ENCODE data around the gene MAPK1.
"Not testable (repeated sequence)": the region's sequence is repeated elsewhere in the genome, so short reads cannot be mapped to it uniquely, and the experiment has no call there.

Gene MAPK1

DNA sequence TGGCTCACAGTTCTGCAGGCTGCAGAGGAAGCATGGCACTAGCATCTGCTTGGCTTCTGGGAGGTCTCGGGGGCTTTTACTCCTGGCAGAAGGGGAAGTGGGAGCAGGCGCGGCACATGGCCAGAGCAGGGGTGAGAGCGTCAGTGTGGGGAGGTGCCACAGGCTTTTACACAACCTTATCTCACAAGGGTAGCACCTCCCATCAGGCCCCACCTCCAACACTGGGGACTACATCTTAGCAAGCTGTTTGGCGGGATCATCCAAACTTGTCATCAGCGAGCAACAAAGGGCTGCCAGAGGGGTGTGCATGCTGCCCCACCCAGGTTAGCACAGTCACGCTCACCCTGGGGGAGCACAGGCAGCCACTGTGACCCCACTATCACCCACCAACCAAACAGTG lies 112.9 kb downstream of the MAPK1 start:
- DNase-seq (ENCODE audit: low read depth) = no peak

DNA sequence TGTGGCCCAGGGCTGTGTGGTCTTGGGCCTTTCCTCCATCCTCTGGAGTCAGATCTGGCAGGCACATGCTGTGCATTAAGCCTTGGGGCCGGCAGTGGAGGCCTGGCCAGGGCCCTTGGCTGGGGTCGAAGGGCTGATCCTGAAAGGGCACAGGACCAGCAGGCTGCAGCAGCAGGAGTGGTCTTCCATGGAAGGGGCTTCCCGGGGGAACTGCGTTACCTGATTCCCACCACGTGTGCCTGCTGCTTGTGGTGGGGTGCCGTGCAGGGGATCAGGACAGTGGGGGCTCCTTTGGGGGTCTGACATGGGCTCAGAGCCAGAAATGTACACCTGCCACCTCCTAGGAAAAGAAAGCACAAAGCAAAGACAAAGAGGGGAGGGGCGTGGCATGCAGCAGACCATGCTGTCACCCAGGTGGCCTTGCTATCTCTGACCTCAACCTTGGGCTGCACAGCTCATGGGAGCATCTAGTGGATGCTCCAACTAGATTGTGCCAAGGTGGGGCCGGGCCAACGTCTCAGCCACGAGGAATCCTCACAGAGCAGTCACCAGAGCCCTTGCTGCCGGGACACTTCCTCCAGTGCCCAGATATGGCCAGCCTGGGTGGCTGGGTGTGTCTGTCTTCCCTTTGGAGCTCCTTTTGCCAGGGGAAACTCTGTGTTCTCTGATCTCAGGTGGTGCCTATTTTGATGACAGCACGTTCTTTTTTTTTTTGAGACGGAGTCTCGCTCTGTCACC lies 113.9 kb downstream of the MAPK1 start:
- DNase-seq (ENCODE audit: low read depth) = no peak

DNA sequence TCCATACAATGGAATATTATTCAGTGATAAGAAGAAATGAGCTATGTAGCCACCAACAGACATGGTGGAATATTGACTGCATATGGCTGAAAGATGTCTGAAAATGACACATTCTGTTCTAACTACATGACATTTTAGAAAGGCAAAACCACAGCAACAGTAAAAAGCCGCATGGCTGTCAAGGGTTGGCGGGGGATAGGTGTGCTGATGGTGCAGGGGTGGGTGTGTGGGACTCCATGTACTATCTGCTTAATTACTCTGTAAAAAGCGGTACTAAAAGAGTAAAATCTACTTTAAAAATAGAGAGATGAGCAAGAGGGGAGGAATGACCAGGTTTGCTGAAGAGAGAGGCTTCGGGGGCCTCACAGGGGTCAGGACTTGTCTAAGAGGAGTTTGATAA lies 115.2 kb downstream of the MAPK1 start:
- no peak for DNase-seq (ENCODE audit: low read depth)

DNA sequence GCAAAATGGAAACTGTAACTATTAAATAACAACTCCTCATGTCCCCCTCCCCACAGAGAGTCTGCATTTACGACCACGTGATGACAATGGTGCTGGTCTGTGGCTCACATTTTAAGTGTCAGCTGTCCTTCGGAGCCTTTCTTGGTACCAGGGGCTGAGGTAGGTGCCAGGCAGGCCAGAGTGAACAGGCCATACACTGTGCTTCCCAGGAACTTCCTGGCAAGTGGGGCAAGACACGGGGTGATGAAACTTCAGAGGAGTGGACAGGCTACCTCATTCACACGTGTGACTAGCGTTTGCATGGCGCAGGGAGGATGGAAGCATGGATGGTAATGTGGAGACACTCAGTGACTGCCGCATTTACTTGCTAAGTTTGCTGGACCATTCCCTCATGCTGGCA lies 121.5 kb downstream of the MAPK1 start:
- DNase-seq (ENCODE audit: low read depth) = no peak

DNA sequence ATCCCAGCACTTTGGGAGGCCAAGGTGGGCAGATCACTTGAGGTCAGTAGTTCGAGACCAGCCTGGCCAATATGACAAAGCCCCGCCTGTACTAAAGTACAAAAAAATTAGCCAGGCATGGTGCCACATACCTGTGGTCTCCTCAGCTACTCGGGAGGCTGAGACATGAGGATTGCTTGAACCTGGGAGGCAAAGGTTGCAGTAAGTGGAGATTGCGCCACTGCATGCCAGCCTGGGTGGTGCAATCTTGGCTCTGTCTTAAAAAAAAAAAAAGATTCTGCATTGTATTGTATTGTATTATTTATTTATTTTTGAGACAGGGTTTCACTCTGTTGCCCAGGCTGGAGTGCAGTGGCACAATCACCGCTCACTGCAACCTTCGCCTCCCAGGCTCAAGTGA lies 122.5 kb downstream of the MAPK1 start:
- not testable (repeated sequence) for DNase-seq (ENCODE audit: low read depth)

DNA sequence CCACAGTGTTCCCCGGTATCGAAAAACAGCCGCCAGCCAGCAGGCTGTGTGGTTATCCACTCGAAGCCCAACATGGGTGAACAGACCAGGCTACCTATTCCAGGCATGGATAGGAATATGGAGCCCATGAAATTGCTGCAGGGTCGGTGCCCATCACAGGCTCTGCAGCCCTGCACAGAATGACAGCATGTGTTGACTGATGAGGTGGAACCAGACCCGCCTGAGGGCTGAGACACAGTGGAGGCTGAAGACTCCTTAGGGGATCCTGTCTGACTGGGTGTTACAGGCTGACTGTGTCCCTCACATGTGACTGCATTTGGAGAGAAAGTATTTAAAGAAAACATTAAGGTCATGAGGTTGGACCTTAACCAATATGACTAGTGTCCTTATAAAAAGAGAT lies 125.7 kb downstream of the MAPK1 start:
- DNase-seq (ENCODE audit: low read depth) = no peak

DNA sequence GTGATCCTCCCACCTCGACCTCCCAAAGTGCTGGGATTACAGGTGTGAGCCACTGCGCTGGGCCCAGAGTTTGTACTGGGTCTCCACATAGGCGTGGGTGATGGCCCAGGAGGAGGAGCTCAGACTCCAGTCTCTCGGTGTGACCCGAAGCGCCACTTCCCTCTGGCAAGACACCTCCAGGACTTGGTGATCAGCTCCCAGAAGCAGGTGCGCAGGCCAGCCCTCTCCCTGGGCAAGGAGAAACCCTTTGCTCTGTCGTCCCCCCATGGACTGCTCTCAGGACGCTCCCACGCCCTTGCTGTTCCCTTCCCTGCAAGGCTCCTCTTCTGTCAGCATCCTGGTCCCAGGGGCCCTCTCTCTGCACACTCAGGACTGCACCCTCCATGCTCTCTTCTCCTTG lies 126.4 kb downstream of the MAPK1 start:
- no peak for DNase-seq (ENCODE audit: low read depth)

DNA sequence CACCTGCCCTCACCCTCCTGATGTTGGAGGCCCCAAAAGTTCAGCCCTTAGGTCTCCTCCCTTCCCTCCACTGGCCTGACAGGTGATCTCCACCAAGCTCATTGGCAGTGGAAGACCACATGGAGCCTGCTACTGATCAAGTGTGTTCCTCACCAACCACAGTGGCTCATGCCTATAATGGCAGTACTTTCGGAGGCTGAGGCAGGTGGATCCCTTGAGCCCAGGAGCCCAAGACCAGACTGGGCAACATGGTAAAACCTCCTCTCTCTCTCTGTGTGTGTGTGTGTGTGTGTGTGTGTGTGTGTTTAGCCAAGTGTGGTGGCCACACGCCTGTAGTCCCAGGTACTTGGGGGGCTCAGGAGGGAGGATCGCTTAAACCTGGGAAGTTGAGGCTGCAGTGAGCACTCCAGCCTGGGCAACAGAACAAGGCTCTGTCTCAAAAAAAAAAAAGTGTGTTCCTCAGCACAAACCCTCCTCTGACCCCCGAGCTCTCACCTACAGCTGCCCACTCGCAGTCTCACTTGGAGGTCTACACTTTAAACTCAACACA lies 127.5 kb downstream of the MAPK1 start:
- DNase-seq (ENCODE audit: low read depth) = no peak

DNA sequence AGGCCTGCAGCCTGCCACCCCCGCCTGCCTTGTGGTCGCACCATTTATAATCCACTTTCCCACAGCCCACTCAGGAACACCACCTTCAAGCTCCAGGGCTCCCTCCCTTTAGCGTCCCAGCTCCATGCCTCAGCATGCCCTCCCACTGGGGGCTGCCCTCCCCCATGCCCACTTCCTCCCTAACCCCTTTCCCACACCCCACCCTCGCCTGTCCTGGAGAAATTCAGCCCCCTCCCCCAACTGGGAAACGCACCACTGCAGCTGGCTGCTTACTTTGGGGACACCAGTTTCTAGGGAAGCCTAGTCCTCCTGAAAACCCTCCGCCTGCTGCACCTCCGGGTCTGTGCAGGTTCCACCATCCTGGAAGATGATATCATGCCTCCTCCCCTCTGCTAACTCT lies 128.5 kb downstream of the MAPK1 start:
- no peak for DNase-seq (ENCODE audit: low read depth)

DNA sequence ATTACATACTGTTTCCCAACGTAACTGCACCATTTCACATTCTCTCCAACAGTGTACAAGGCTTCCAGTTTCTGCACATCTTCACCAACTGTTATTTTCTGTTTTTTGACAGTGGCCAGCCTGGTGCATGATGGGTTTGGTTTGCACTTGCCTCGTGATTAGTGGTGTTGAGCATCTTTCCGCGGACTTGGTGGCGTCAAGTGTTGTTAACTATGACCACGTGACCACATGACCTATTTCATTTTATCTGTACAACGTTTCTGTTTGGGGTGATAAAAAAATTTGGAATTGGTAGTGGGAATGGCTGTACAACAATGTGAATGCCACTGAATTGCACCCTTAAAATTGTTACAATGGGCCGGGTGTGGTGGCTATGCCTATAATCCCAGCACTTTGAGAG lies 129.4 kb downstream of the MAPK1 start:
- DNase-seq (ENCODE audit: low read depth) = no peak

DNA sequence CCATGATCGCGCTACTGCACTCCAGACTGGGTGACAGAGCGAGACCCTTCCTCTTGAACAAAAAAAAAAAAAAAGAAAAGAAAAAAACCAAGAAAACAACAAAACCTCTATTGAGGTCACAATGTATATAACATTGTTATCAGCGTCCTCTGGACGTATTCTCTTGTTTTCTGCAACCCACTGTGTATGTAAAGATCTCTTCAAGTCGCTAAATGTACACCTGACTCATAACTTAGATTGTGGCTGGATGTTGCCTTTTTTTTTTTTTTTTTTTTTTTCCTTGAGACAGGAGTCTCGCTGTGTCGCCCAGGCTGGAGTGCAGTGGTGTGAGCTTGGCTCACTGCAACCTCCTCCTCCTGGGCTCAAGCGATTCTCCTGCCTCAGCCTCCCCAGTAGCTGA lies 130.5 kb downstream of the MAPK1 start:
- no peak for DNase-seq (ENCODE audit: low read depth)

DNA sequence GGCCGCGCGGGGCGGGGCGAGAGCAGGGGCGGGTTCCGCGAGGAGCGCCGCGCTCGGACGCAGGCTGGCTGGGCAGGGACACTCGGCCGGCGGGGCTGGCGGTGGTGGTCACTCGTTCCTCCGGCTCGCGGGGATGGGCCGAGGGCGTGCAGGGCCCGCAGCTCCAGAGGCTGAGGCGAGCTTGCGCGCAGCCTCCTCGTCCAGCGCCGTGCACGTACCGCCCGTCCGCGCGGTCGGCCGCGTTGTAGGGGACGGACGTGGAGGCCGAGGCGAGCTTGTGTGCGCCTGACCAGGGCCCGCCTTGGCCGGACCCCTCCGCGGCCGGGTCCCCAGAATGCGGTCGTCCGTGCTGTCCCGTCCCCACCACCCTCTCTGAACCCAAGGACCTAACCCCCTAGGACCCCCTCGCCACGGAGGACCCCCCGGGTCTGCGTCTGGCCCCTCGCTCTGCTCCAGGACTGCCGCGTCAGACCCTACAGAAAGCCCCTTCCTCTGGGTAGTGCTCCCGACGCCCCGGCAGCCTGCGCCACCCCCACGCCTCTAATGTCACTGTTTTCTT lies 131.3 kb downstream of the MAPK1 start:
- no peak for DNase-seq (ENCODE audit: low read depth)

DNA sequence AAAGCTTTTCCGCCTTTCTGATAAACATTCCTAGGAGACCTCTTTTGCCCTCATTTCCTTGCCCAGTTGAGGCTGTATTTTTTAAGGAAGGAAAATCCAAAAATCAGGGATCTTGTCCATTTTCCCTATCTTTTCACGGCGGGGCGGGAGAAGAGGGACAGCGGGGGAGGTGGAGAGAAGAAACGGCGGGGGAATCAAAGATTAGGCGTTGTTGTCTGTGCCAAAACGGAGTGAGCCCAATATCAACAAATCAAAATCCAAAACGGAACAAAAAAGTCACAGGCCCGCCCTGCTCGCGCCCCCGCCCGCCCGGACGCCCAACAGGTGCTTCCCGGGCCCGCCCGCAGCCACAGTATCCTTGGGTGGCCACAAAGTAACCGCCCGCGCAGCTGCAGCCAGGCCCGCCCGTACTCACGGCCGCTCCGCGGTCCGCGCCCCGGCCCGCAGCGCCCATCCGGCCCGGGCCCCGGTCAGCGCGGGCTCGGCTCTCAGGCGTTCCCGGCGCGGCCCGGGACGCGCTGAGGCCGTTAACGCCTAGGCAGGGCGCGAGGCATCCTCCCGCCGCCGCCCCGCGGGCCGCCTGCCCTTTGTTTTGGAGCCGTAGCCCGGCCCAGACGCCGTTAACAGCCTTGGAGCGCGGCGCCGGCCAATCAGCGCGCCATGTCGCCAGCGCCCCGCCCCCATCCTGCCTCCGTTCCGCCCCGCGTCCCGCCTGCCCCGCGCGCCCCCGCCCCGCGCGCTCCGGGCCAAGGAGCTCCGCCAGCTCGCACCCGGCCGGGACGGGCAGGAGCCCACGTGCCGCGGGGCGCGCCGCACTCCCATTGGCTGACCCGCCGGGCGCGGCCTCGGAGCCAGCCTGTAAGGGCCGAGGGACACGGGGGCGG lies 132.0 kb downstream of the MAPK1 start, which contains the start of gene YPEL1:
Gene YPEL1 (minus strand): TSS at position 595 of the 884 bp plus-strand sequence. CDS start 25,050 bp downstream, outside the sequence.
- DNase-seq (ENCODE audit: low read depth) = peak; percentile 96

DNA sequence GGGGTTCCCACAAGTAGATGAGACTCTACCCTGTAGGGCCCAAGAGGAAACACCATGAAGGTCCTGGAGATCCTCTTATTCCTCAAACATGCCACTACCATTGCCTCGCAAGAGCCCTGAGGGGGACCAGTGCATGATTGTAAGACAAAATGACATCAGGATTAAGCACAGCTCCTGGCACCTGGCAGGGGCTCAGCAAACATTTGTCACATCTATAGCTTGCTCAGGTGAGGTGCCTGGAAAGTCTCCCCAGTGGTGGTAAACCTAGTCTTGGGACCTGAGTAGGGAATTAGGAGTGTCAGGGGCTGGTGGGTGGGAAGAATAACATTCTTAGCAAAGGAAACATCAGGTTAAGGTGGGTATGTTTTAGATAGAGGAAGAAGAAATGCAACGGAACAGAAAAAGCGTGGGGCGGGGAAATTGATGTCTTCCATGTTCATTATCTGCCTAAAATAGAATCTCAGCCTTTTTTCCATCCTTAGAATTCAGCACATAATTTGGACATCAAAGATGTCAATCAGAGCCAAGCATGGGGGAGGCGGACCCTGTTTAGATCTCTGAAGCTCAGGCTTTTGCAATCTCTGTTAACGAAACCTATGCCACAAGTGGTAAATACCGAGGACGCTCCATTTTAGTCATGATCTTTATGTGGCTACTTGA lies 132.8 kb downstream of the MAPK1 start:
- DNase-seq (ENCODE audit: low read depth) = no peak

DNA sequence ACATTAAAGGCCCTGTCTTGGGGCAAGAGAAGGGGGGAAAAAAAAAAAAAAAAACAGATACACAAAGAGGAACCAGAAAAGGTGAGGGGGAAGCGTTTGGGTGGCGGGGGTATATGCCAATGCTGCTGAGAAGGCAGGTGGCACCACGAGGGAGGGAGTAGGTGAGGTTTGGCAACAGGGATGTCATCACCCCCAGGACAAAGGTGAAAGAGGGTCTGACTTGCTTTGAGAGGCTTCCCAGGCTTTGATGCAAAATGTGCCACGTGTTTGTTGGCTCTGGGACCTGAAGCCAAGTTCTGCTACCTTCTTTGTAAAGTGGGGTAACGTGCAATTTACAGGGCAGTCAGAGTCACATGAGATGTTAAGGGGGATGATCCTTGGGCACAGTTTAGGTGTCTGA lies 135.9 kb downstream of the MAPK1 start:
- no peak for DNase-seq (ENCODE audit: low read depth)

DNA sequence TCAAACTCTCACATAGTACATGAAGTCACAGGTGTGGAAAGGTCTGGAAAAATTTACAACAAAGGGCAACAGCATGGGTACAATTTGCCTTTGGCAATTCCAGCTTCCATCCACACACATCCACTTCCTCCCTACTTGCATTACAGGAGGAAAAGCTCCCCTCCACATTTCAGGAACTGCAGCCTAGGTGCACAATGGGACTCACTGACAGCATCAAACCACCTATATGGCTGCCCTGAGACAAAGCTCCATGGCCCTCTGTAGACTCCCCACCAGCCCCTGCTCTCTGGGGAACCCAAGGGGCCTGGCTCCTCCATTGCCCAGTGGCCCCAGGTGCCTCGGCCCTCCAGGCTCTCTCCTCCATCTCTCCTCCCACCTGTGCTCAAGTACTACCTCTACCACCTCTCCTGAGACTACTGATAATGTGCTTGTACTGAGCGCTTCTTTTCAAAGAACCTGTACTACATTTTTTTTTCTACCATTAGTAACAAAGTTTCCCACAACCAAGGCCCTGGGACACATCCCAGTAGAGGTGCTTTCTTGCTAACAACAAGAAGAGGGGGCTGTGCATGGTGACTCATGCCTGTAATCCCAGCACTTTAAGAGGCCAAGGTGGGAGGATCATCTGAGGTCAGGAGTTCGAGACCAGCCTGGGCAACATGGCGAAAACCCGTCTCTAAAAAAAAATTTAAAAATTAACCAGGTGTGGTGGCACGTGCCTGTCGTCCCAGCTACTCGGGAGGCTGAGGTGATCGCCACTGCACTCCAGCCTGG lies 136.7 kb downstream of the MAPK1 start:
- no peak for DNase-seq (ENCODE audit: low read depth)

DNA sequence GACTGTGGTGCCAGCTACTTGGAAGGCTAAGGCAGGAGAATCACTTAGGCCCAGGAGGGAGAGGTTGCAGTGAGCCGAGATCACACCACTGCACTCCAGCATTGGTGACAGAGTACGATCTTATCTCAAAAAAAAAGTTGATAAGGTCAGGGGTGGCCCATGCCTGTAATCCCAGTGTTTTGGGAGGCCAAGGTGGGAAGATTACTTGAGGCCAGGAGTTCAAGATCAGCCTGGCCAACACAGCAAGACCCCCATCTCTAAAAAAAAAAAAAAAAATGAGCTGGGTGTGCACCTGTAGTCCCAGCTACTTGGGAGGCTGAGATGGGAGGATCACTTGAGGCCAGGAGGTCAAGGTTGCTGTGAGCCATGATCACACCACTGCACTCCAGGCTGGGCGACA lies 138.3 kb downstream of the MAPK1 start:
- not testable (repeated sequence) for DNase-seq (ENCODE audit: low read depth)

DNA sequence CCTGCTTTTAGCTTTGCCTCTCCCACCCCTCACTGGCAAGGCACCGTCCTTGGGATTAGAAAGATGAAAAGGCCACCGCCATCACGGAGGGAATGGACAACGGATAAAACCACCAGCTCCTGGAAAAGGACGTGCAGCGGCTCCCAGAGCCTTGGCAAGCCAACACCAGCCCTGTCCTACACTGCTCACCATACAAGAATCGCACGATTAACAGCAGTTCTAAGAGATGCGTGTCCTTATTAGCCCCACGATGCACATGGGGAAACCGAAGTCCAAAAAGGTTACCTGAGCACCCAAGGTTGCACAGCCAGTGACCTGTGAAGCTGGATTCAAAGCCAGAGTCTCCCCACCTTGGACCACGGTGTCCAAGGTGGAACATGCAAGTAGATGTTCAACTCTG lies 139.2 kb downstream of the MAPK1 start:
- no peak for DNase-seq (ENCODE audit: low read depth)

DNA sequence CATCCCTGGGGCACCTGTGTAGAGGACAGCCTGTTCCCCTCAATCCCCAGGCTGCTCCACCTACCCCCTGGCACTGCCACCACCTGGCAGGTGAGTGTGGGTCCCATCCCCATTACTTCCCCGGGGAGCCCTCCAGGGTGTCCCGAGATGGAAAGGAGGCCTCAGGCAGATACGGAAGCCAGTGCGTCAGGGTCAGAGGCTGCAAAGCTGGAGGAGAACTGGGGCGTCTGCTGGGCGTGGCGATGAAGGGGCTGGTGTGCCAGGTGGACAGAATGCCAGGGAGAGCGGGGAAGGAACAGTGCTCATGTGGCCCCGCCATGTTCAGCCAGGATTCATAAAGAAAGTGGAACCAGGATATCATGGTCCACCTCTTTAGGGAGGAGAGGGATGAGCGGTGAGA lies 139.7 kb downstream of the MAPK1 start:
- no peak for DNase-seq (ENCODE audit: low read depth)

DNA sequence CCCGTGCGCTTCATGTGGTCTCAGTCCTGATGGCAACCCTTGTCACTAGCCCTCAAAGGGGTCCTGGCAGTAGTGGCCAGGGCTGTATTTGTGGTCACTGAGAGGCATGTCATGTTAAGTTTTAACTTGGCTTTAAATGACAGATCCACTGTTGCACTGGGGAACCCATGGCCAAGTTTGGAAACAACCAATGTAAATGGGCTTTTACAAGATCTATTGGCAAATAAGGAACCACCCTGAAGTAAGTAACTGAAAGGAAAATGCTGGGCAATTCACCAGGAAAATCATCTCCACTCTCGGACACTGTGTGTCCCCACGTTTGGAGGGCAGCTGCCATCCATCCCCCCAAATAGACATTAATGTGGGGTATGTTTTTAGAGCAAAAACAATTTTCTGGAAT lies 140.3 kb downstream of the MAPK1 start:
- DNase-seq (ENCODE audit: low read depth) = no peak

DNA sequence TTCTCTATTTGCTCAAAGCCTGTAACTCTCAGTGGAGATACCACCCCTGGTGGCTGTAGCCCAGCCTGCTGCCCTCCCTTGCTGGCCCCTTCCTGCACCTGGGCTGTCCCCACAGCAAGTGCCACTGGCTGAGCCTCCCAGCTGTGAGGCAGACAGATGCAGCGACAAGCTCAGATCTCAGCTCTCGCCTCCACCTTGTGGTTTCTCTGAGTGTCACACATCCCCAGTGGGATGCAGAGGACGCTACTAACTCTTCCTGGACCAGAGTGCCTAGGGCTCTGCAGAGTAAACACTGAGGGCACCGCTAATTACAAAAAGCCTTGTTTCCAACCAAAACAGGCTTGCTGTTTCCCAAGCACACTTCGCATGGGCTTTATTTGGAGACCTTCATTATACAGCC lies 140.8 kb downstream of the MAPK1 start:
- no peak for DNase-seq (ENCODE audit: low read depth)

All from activated T-cell treated with anti-CD3 and anti-CD28 coated beads for 48 hours (primary cell).